Right renal cortex interstitium (tissue), 3 donors: ENCODE data around the gene CHIA. TPM values are rescaled to one million over a fixed set of nuclear protein-coding genes. Genes with fewer than 3 reads are reported as not detected.
A peak's percentile ranks its signal among the peaks of the same experiment; 100 is the strongest.
"Not testable (repeated sequence)": the region's sequence is repeated elsewhere in the genome, so short reads cannot be mapped to it uniquely, and the experiment has no call there.

Source experiments
- DNase-seq, 3 donors: peaks; one replicate each; pipeline ENCODE4 v3.0.0-alpha.2; 2013; ENCODE audit warnings: low read depth in 3 of 3, low spot score in 2 of 3
- polyA plus RNA-seq, 3 donors: library from polyadenylated mRNA; unstranded; fragments of 120-200 nt; gene quantifications; one replicate each; pipeline ENCODE4 v1.2.1, GENCODE V29; 2013; ENCODE audit not compliant: insufficient read length in 3 of 3

Gene CHIA
- polyA plus RNA-seq, 3 donors = not detected

GRCh38 chr1:111283838-111284237 is 6.8 kb upstream of the CHIA start:
- DNase-seq = no peak

GRCh38 chr1:111285879-111286278 is 4.8 kb upstream of the CHIA start:
- no peak for DNase-seq

GRCh38 chr1:111286912-111287311 is 3.7 kb upstream of the CHIA start:
- no peak for DNase-seq

- no peak for DNase-seq
Measured at GRCh38 chr1:111289371-111289770, 1.3 kb upstream of the CHIA start.

- no peak for DNase-seq
Measured at GRCh38 chr1:111290104-111290503, 547 bp upstream of the CHIA start.

GRCh38 chr1:111294390-111294789 is 3.7 kb downstream of the CHIA start:
- DNase-seq = no peak

- DNase-seq = no peak
Measured at GRCh38 chr1:111302374-111302773, 11.7 kb downstream of the CHIA start.

GRCh38 chr1:111309690-111310089 is 19.0 kb downstream of the CHIA start:
- DNase-seq = no peak

- no peak for DNase-seq
Measured at GRCh38 chr1:111318523-111318922, 27.9 kb downstream of the CHIA start.

GRCh38 chr1:111320066-111320879 is 29.6 kb downstream of the CHIA start:
- no peak for DNase-seq

- no peak for DNase-seq
Measured at GRCh38 chr1:111323231-111323630, 32.6 kb downstream of the CHIA start.

GRCh38 chr1:111332190-111332589 is 41.5 kb downstream of the CHIA start:
- DNase-seq = no peak

GRCh38 chr1:111334169-111334568 is 43.5 kb downstream of the CHIA start:
- DNase-seq = no peak

GRCh38 chr1:111335214-111335877 is 44.7 kb downstream of the CHIA start:
- not testable (repeated sequence) for DNase-seq

GRCh38 chr1:111338849-111339248 is 48.2 kb downstream of the CHIA start:
- DNase-seq = not testable (repeated sequence)

GRCh38 chr1:111346089-111346885 is 55.6 kb downstream of the CHIA start:
- DNase-seq = peak; percentile 83 to 85 (median 83)

- no peak for DNase-seq
Measured at GRCh38 chr1:111347026-111347425, 56.4 kb downstream of the CHIA start.

- no peak for DNase-seq
Measured at GRCh38 chr1:111351700-111352099, 61.0 kb downstream of the CHIA start.

GRCh38 chr1:111354584-111354983 is 63.9 kb downstream of the CHIA start:
- DNase-seq = no peak

- DNase-seq = no peak
Measured at GRCh38 chr1:111358964-111359363, 68.3 kb downstream of the CHIA start.

GRCh38 chr1:111359376-111359775 is 68.7 kb downstream of the CHIA start:
- no peak for DNase-seq
